Mesothelial cell of epicardium (in vitro differentiated cells): ENCODE data around the gene MEAF6. TPM values are rescaled to one million over a fixed set of nuclear protein-coding genes. Genes with fewer than 3 reads are reported as not detected.

Experiments
- DNase-seq, 2 experiments: peaks; one replicate each; pipeline ENCODE4 v3.0.0; 2021; ENCODE audit warnings: low spot score in 2 of 2; ENCODE audit not compliant: unreplicated experiment in 2 of 2
- H3K27ac Mint-ChIP-seq: 2 replicates; pipeline ENCODE4 v1.8.0; 2021; ENCODE audit warnings: mixed read lengths
- H3K27me3 Mint-ChIP-seq: 2 replicates; pipeline ENCODE4 v1.8.0; 2021; ENCODE audit warnings: low read depth, mixed read lengths
- H3K36me3 Mint-ChIP-seq: 2 replicates; pipeline ENCODE4 v1.8.0; 2021; ENCODE audit warnings: mixed read lengths
- H3K4me1 Mint-ChIP-seq: 2 replicates; pipeline ENCODE4 v1.8.0; 2021; ENCODE audit warnings: mixed read lengths
- H3K4me3 Mint-ChIP-seq: 2 replicates; pipeline ENCODE4 v1.8.0; 2021; ENCODE audit warnings: mild to moderate bottlenecking, moderate library complexity, mixed read lengths
- H3K9me3 Mint-ChIP-seq: 2 replicates; pipeline ENCODE4 v1.8.0; 2021; ENCODE audit warnings: mixed read lengths
- total RNA-seq: library from RNA; stranded (reverse); gene quantifications from 3 replicates; pipeline ENCODE4 v1.2.1, GENCODE V29; 2021
- TF ChIP-seq, protein P1 (sequence below): fragments of 200-600 bp; sonication (generic); IDR thresholded peaks from one replicate; pipeline ENCODE4 v1.5.0; 2021; ENCODE audit warnings: antibody characterized with exemption; ENCODE audit not compliant: unreplicated experiment

MEAF6 gene
- total RNA-seq, 1 donor from 2014 or later = 58.7 TPM

GRCh38 chr1:37480125-37480466, 34.5 kb downstream of the MEAF6 start:
- H3K27ac Mint-ChIP-seq = no peak overlapping the region
- H3K4me3 Mint-ChIP-seq = no peak overlapping the region

DNA sequence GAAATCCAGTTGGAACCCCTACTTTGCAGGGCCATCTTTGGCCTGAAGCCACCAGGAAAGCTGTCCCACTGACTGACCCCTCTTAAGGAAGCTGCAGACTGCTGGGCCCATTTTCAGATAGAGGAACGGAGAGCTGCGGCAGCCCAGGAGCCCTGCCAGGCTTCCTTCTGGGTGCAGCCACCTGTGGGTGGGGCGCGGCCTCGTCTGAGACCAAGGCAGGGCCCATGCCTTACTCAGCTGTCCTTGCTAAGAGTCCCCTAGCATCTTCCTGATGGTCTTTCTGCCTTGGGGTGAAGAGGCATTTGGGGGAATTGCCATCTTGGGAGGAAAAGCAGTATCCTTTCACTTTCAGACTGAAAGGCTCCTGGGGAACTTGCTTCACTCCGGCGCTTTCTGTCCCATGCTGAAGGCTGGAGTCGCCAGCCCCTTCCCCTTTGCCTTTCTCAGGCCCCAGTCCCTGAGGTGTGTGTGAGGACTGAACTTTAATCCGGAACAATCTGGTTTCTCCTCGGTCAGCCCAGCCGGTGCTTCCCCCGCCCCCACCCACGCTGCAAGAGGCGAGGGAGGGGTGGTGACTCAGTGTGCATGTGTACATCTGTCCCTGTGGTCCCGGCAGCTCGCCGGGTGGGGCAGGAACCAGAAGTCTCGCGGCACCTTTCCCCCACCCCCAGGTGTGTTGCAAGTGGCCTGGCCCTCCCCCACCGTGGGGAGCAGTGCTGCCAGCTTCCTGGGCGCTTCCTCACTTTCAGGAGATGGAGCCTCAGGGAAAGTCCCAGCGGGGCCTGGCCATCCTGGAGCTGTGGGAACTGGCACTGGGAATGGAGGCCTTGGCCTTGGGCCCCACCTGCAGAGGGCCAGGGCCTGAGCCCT, 35.1 kb downstream of the MEAF6 start:
- Mint-ChIP-seq H3K27ac (peak overlapping the region; percentile 39), H3K36me3 (peaks cover 12% of the 10 kb centered on the region), H3K9me3 (no peaks in the 10 kb centered on the region), H3K27me3 (no peaks in the 10 kb centered on the region), H3K4me3 (no peak overlapping the region), H3K4me1 (peaks cover 35% of the 10 kb centered on the region)
- DNase-seq = no peak
- TF ChIP-seq, protein P1, sequence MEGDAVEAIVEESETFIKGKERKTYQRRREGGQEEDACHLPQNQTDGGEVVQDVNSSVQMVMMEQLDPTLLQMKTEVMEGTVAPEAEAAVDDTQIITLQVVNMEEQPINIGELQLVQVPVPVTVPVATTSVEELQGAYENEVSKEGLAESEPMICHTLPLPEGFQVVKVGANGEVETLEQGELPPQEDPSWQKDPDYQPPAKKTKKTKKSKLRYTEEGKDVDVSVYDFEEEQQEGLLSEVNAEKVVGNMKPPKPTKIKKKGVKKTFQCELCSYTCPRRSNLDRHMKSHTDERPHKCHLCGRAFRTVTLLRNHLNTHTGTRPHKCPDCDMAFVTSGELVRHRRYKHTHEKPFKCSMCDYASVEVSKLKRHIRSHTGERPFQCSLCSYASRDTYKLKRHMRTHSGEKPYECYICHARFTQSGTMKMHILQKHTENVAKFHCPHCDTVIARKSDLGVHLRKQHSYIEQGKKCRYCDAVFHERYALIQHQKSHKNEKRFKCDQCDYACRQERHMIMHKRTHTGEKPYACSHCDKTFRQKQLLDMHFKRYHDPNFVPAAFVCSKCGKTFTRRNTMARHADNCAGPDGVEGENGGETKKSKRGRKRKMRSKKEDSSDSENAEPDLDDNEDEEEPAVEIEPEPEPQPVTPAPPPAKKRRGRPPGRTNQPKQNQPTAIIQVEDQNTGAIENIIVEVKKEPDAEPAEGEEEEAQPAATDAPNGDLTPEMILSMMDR = no peak

More at GRCh38 chr1:37480125-37480466, 34.5 kb downstream of the MEAF6 start:
- no peaks in the 10 kb centered on the region for H3K9me3 Mint-ChIP-seq
- H3K36me3 Mint-ChIP-seq = peaks cover 12% of the 10 kb centered on the region
- no peaks in the 10 kb centered on the region for H3K27me3 Mint-ChIP-seq
- DNase-seq = no peak
- TF ChIP-seq, protein P1 = no peak
- peaks cover 33% of the 10 kb centered on the region for H3K4me1 Mint-ChIP-seq

DNA sequence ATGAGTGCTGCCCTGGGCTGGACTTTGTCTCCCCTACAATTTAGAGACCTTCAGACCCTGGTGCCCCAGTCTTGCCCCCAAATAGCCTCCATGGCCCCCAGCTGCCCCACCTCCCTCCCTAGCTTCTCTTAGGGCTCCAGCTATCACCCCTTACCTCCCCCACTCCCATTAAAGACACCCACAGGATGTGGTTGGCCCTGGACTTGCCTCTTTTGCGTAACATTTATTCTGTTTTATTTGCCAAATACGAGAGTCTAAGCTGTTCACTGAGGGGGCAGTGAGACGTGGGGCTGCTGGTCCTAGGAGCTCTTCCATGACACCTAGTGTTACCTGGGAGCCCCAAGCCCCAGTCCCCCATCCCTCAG, 35.7 kb downstream of the MEAF6 start:
- Mint-ChIP-seq H3K9me3 (no peaks in the 10 kb centered on the region), H3K27ac (peak overlapping the region; percentile 39), H3K27me3 (no peaks in the 10 kb centered on the region), H3K36me3 (peaks cover 12% of the 10 kb centered on the region), H3K4me1 (peaks cover 36% of the 10 kb centered on the region), H3K4me3 (no peak overlapping the region)
- TF ChIP-seq, protein P1 = no peak
- no peak for DNase-seq

DNA sequence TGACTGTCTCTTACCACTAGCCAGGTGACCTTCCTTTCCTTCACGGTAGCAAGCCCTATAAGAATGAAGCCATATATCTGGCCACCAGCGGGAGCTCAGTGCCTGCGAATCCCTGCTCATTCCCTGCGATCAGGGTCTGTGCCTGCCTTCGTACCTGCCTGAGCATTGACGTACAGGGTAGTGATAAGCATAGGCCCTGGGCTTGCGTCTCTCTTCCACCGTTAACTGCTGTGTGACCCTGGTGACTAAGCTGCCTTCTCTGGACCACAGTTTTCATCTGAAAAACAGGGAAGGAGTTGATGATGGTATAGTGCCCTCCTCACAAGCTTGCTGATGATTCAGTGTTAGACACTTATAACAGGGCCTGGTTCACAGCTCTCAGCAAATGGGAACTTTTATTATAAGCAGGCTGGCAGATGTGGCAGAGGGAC, 36.1 kb downstream of the MEAF6 start:
- H3K27ac Mint-ChIP-seq = no peak overlapping the region
- no peak for DNase-seq

GRCh38 chr1:37477946-37478345, 36.6 kb downstream of the MEAF6 start:
- Mint-ChIP-seq H3K36me3 (peaks cover 12% of the 10 kb centered on the region), H3K4me1 (peaks cover 43% of the 10 kb centered on the region), H3K4me3 (no peak overlapping the region), H3K27me3 (peaks cover 5% of the 10 kb centered on the region), H3K9me3 (no peaks in the 10 kb centered on the region), H3K27ac (peak overlapping the region; percentile 88)
- TF ChIP-seq, protein P1 = no peak
- DNase-seq = no peak

More for the DNA sequence above, 36.1 kb downstream of the MEAF6 start:
- Mint-ChIP-seq H3K27me3 (peaks cover 4% of the 10 kb centered on the region), H3K36me3 (peaks cover 12% of the 10 kb centered on the region), H3K9me3 (no peaks in the 10 kb centered on the region), H3K4me3 (no peak overlapping the region), H3K4me1 (peaks cover 41% of the 10 kb centered on the region)
- TF ChIP-seq, protein P1 = no peak
